Muscle layer of duodenum (tissue), 2 donors: Measurements from ENCODE around the gene DUSP5.
"Not testable (repeated sequence)": the region's sequence is repeated elsewhere in the genome, so short reads cannot be mapped to it uniquely, and the experiment has no call there.

ENCODE experiments used
- H3K27ac ChIP-seq: one replicate; pipeline ENCODE4 v1.7.0; 2013; ENCODE audit warnings: mild to moderate bottlenecking, low read length
- H3K27me3 ChIP-seq: one replicate; pipeline ENCODE4 v1.7.0; 2013; ENCODE audit warnings: low read depth, mild to moderate bottlenecking, control low read depth, low read length
- H3K36me3 ChIP-seq, 2 donors: one replicate each; pipeline ENCODE4 v1.7.0; 2013; ENCODE audit warnings: low read length in 2 of 2, control low read depth in 1 of 2, mild to moderate bottlenecking in 1 of 2; ENCODE audit not compliant: insufficient read depth in 2 of 2, control insufficient read depth in 1 of 2
- H3K4me1 ChIP-seq, 2 donors: one replicate each; pipeline ENCODE4 v1.7.0; 2013; ENCODE audit warnings: low read length in 2 of 2, mild to moderate bottlenecking in 2 of 2, control low read depth in 1 of 2, moderate library complexity in 1 of 2; ENCODE audit not compliant: insufficient read depth in 2 of 2, control insufficient read depth in 1 of 2
- H3K4me3 ChIP-seq, 2 donors: one replicate each; pipeline ENCODE4 v1.7.0; 2013; ENCODE audit warnings: low read length in 2 of 2, low read depth in 1 of 2, mild to moderate bottlenecking in 1 of 2
- H3K9me3 ChIP-seq, 2 donors: one replicate each; pipeline ENCODE4 v1.7.0; 2013; ENCODE audit warnings: low read length in 2 of 2, control low read depth in 1 of 2, mild to moderate bottlenecking in 1 of 2; ENCODE audit not compliant: control insufficient read depth in 1 of 2
- donor health status: healthy.

Gene DUSP5

DNA sequence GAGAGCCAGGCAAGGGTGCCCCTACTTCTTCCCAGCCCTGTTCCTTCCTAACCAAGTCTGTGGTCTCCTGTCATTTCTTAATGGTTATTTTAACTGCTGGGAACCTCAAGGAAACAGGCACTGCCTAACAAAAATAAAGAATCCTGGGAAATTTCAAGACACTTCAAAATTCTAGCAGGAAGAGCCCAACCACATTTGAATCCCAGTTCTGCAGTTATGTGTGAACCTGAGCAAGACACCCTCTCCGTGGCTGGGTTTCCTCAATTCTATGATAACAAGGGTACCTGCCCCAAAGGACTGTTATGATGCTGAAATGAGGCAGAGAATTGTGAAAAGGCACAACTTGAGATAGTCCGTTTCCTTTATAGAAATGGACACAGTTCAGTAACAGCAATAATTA is 36.2 kb upstream of the DUSP5 start:
- no peak overlapping the region for H3K27ac ChIP-seq

DNA sequence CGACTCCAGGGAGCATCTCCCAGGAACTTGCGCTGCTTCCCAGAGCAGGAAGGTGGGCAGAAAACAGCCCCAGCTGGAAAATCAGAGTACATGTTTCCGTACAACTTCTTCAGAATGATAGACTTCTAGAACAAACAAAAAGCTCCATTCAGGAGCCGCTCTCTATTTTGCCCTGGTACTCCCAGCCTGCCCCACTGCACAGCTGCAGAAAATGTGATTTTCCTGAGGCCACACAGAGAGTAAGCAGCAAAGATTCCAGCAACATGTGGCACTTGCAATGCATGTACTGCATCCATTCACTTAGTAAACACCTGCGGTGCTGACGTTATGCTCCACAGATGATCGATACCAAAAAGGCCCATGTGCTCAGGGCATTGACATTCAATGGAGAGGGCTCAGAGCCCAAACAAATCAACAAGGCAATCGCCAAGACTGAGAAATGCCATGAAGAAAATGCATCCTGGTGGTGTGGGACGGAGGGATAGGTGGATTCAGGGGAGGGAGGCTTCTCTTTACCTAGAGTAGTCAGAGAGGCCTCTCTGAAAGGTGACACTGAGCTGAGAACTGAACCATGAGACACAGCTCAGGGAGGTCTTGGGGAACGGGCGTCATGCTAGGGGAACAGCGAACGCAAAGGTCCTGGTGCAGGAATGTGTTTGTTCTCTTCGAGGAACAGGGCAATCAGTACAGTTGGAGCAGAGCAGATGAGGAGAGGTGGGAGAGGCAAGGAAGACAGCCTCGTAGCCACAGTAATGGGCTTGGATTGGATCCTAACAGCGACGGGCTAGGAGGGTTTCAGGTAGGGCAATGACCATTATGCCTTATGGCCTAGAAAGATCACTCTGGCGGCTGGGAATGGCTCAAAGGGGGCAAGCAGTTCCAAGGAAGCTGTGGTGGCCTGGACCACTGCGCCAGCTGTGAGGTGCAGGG is 35.3 kb upstream of the DUSP5 start:
- Histone ChIP-seq H3K4me1 (peaks cover 0 to 4% of the 10 kb centered on the region in 2 donors), H3K4me3 (no peak overlapping the region), H3K27me3 (no peaks in the 10 kb centered on the region), H3K27ac (no peak overlapping the region), H3K36me3 (no peaks in the 10 kb centered on the region), H3K9me3 (no peaks in the 10 kb centered on the region)

More for the DNA sequence above, 36.2 kb upstream of the DUSP5 start:
- Histone ChIP-seq H3K36me3 (no peaks in the 10 kb centered on the region), H3K4me1 (peaks cover 0 to 4% of the 10 kb centered on the region in 2 donors), H3K4me3 (no peak overlapping the region), H3K9me3 (no peaks in the 10 kb centered on the region), H3K27me3 (no peaks in the 10 kb centered on the region)

DNA sequence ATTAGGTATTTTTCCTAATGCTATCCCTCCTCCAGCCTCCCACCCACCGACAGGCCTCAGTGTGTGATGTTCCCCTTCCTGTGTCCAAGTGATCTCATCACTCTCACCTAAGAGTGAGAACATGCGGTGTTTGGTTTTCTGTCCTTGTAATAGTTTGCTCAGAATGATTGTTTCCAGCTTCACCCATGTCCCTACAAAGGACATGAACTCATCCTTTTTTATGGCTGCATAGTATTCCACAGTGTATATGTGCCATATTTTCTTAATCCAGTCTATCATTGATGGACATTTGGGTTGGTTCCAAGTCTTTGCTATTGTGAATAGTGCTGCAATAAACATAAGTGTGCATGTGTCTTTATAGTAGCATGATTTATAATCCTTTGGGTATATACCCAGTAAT is 29.4 kb upstream of the DUSP5 start:
- H3K9me3 ChIP-seq, H3K4me1 ChIP-seq, H3K27me3 ChIP-seq, H3K27ac ChIP-seq, H3K36me3 ChIP-seq, H3K4me3 ChIP-seq: not testable (repeated sequence)

DNA sequence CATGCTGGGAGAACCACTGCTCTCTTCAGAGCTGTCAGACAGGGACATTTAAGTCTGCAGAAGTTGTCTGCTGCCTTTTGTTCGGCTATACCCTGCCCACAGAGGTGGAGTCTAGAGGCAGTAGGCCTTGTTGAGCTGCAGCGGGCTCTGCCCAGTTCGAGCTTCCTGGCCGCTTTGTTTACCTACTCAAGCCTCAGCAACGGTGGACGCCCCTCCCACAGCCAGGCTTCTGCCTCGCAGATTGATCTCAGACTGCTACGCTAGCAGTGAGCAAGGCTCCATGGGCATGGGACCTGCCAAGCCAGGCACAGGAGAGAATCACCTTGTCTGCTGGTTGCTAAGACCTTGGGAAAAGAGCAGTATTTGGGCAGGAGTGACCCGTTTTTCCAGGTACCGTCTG is 27.2 kb upstream of the DUSP5 start:
- H3K36me3 ChIP-seq, H3K4me3 ChIP-seq, H3K4me1 ChIP-seq, H3K27me3 ChIP-seq, H3K9me3 ChIP-seq, H3K27ac ChIP-seq: not testable (repeated sequence)

DNA sequence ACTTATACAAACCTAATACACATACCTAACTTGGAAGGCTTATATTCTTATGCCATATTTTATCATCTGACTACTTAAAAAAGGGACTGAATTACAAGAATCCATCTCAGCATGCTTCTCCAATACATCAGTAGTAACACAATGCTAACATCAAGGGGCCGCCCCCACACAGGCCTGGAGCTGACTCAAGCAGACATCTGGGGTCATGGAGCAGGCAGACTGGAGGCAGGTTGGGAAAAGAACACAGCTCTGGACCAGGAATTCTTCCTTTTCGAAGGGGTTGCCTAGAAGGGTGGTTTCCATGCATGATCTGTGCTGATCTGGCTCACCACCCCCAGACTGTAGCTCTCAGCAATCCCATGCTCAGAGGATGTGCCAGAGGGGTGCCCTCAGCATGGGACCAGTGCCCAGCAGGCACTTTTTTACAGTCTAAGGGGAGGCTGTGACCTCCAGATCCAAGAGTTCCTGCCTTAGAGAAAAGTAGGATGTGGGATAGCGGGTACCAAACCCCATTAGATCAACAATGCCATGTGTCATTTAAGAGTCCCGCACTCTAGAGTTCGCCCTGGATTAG is 26.1 kb upstream of the DUSP5 start:
- Histone ChIP-seq H3K4me1 (no peaks in the 10 kb centered on the region), H3K4me3 (no peak overlapping the region), H3K36me3 (no peaks in the 10 kb centered on the region), H3K9me3 (no peaks in the 10 kb centered on the region), H3K27me3 (no peaks in the 10 kb centered on the region), H3K27ac (no peak overlapping the region)

DNA sequence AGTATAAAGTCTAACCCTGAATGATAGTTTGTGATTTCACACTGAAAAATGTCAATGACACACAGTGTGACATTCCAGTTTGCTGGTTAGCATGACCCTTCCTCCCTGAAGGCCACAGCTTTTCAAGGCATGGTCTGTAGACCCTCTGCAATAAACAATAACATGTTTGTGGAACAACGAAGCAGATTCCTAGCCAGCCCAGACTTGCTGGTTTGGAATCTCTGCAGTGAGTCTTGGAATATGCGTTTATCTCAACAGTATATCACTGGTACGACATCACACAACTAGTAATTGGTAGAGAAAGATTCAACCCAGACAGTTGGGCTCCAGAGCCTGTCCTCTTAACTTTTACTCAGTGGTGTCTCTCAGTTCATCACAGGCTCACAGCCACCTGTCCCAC is 23.7 kb upstream of the DUSP5 start:
- Histone ChIP-seq H3K27me3 (no peaks in the 10 kb centered on the region), H3K9me3 (no peaks in the 10 kb centered on the region), H3K4me1 (no peaks in the 10 kb centered on the region), H3K4me3 (no peak overlapping the region), H3K27ac (no peak overlapping the region), H3K36me3 (no peaks in the 10 kb centered on the region)

DNA sequence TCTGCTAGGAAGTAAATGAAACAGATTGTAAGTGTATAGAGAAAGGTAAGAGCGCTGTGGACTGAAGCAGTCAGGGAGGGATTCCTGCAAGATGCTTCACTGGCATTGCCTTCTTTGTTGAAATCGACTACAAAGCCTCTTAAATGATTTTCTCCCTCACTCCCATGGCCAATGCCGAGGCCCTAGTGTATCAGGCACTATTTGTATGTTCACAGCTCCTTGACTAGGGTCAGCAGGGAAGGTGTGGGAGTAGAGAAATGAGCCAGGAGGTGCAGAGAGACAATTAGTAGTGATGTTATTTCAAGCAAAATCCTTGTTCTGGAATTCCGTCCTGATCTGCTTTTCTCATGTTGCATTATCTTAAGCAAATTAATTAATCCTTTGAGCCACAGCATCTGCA is 22.9 kb upstream of the DUSP5 start:
- H3K4me3 ChIP-seq = no peak overlapping the region
- no peaks in the 10 kb centered on the region for H3K27me3 ChIP-seq
- no peaks in the 10 kb centered on the region for H3K4me1 ChIP-seq
- no peak overlapping the region for H3K27ac ChIP-seq
- no peaks in the 10 kb centered on the region for H3K9me3 ChIP-seq
- H3K36me3 ChIP-seq = no peaks in the 10 kb centered on the region

DNA sequence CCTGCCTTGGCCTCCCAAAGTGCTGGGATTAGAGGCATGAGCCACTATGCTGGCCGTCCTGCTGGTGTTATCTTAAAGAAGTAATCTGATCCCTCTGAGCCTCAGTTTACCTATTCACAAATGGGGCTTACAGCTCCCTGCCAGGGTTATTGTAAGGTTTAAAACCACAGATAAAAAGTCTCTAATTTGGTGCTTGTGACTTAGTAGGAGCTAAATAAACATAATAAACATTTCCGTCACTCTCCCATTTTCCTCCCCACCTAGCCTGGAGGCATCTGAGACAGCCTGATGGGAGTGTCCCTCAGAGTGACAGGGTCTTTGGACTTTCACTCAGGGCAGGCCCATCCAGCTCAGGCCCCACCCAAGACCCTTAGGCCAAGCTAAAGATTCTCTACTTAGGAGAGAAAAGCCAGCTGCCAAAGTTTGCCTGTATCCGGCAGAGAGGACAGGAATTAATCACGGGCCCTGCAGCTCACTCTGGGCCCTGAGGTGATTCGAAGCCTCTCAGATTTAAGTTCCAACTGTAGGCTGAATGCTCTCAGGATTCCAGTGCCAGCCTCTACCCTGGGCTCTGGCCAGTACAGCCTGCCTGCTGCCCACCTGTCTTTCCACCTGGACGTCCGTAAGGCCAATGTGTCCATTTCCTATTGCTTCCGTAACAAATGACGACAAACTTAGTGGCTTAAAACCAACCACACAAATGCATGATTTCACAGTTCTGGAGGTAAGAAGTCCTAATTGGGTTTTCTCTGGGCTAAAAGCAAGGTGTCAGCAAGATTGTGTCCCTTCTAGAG is 21.8 kb upstream of the DUSP5 start:
- Histone ChIP-seq H3K27ac (no peak overlapping the region), H3K9me3 (no peaks in the 10 kb centered on the region), H3K36me3 (no peaks in the 10 kb centered on the region), H3K4me1 (no peaks in the 10 kb centered on the region), H3K4me3 (no peak overlapping the region), H3K27me3 (no peaks in the 10 kb centered on the region)

DNA sequence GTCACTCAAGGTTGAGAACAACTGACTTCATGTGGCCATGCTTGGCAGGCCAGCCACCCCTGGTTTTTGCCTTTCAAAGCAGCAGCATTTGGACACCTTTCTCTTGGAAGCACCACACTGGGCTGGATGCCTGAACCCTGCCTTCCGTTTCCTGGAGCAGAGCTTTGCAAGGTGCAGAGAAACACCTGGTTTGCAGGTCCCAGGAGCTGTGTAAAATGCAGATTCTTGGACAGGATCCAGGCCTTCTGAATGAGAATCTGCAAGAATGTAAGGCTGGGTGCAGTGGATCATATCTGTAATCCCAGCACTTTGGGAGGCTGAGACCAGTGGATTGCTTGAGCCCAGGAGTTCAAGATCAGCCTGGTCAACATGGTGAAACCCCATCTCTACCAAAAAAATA is 18.0 kb upstream of the DUSP5 start:
- Histone ChIP-seq H3K27ac (no peak overlapping the region), H3K4me3 (no peak overlapping the region), H3K36me3 (no peaks in the 10 kb centered on the region)

DNA sequence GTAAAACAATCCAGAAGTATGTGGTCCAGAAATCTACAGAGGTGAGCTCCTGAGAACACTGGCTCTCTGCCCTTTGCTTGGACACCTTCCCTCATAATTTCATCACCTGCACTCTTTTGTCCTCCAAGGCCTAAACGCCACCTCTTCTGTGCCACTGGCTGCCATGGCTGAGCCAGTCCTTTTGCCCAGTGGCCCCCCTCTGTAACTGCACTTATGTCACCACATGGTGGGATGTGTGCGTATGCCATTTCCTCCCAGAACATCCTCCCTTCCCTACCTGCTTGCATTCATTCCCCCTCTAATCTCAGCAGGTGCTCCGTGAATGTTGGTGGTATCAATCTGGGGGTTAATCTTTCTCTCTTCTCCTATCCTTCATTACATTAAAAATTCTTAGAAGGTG is 17.3 kb upstream of the DUSP5 start:
- Histone ChIP-seq H3K27ac (no peak overlapping the region), H3K4me1 (no peaks in the 10 kb centered on the region), H3K4me3 (no peak overlapping the region), H3K36me3 (no peaks in the 10 kb centered on the region), H3K9me3 (no peaks in the 10 kb centered on the region), H3K27me3 (no peaks in the 10 kb centered on the region)

More for the DNA sequence above, 18.0 kb upstream of the DUSP5 start:
- Histone ChIP-seq H3K4me1 (no peaks in the 10 kb centered on the region), H3K9me3 (no peaks in the 10 kb centered on the region), H3K27me3 (no peaks in the 10 kb centered on the region)

DNA sequence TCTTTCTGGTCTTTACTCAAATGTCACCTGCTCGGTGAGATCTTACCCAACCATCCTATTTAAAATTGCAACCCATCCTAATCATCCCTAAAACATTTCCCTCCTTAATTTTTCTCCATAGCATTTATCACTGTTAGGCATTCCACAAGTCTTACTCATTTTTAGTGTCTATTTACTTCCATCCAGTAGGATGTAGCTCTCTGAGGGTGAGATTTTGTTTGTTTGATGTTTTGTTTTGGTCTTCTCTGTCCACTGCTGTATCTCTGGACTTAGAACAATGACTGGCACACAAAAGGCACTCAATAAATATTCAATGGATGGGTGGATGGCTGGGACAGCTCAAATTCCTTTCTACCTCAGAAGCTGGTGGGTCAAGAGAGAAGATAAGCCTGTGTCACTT is 15.8 kb upstream of the DUSP5 start:
- Histone ChIP-seq H3K27ac (no peak overlapping the region), H3K4me3 (no peak overlapping the region), H3K9me3 (no peaks in the 10 kb centered on the region), H3K4me1 (no peaks in the 10 kb centered on the region), H3K27me3 (no peaks in the 10 kb centered on the region), H3K36me3 (no peaks in the 10 kb centered on the region)
